Stimulated activated CD8-positive, alpha-beta memory T cell treated with anti-CD3 and anti-CD28 coated beads, Interleukin-7, amount 100 ng/mL, for 48 hours (primary cell): ENCODE data around the gene MYADM.
A peak's percentile ranks its signal among the peaks of the same experiment; 100 is the strongest.
"Not testable (repeated sequence)": the region's sequence is repeated elsewhere in the genome, so short reads cannot be mapped to it uniquely, and the experiment has no call there.

ENCODE experiments used
- DNase-seq, 2 donors: peaks; one replicate each; pipeline ENCODE4 v3.0.0-alpha.2; 2020; ENCODE audit warnings: low read depth in 1 of 2; ENCODE audit errors: extremely low read depth in 1 of 2

The MYADM gene

GRCh38 chr19:53868091-53868891, 608 bp downstream of the MYADM start:
- DNase-seq: no peak

- DNase-seq: peak; percentile 78
Observed at GRCh38 chr19:53868892-53869804, 1.5 kb downstream of the MYADM start.

- not testable (repeated sequence) for DNase-seq
Observed at GRCh38 chr19:53869805-53870484, 2.3 kb downstream of the MYADM start.

GRCh38 chr19:53870485-53870844, 2.8 kb downstream of the MYADM start:
- no peak for DNase-seq

GRCh38 chr19:53871454-53871853, 3.8 kb downstream of the MYADM start:
- DNase-seq: no peak

GRCh38 chr19:53872762-53873161, 5.1 kb downstream of the MYADM start:
- DNase-seq: no peak

- no peak for DNase-seq
Observed at GRCh38 chr19:53873773-53874605, 6.3 kb downstream of the MYADM start.

GRCh38 chr19:53874606-53874990, 6.9 kb downstream of the MYADM start:
- no peak for DNase-seq

- DNase-seq: no peak
Observed at GRCh38 chr19:53875602-53876325, 8.1 kb downstream of the MYADM start.

- DNase-seq: no peak
Observed at GRCh38 chr19:53876651-53877224, 9.1 kb downstream of the MYADM start.

- DNase-seq: no peak
Observed at GRCh38 chr19:53877361-53877766, 9.7 kb downstream of the MYADM start.

GRCh38 chr19:53878776-53879139, 11.1 kb downstream of the MYADM start:
- no peak for DNase-seq

GRCh38 chr19:53879140-53880081, 11.7 kb downstream of the MYADM start:
- DNase-seq: peak; percentile 73 to 77

- DNase-seq: no peak
Observed at GRCh38 chr19:53880711-53881481, 13.2 kb downstream of the MYADM start.

- no peak for DNase-seq
Observed at GRCh38 chr19:53881482-53882390, 14.1 kb downstream of the MYADM start, which contains the start of gene PRKCG. TSS of gene PRKCG (plus strand) at chr19:53882197. CDS start at chr19:53882495, 298 bp downstream.

- no peak for DNase-seq
Observed at GRCh38 chr19:53882391-53883050, 14.8 kb downstream of the MYADM start.
